Measurements from ENCODE around the gene VPS4A.

The VPS4A gene

GRCh38 chr16:69326172-69326873 lies 15.2 kb downstream of the VPS4A start:
- no peak for DNase-seq (ENCODE audit: low spot score)
- Histone ChIP-seq H2AK5ac (ENCODE audit: low read depth, low read length) (no peak overlapping the region), H3K9ac (ENCODE audit: low read depth, low read length, poor library complexity) (no peak overlapping the region), H3K4me2 (ENCODE audit: insufficient read depth, low read length, poor library complexity, severe bottlenecking) (no peak overlapping the region), H2BK120ac (ENCODE audit: low read depth, low read length) (no peak overlapping the region), H3K27me3 (ENCODE audit: control insufficient read depth in 3 of 3, insufficient read depth in 3 of 3, low read depth in 1 of 3, low read length in 3 of 3) (no peaks in the 10 kb centered on the region), H3K27ac (replicated peaks; ENCODE audit: low read length) (no peak overlapping the region), H3K23ac (ENCODE audit: low read depth, low read length, poor library complexity) (no peak overlapping the region), H3K36me3 (replicated peaks in 1 of 2; ENCODE audit: control insufficient read depth in 2 of 2, insufficient read depth in 2 of 2, low read length in 2 of 2) (peaks cover 56 to 89% of the 10 kb centered on the region in 2 donors), H3K4ac (ENCODE audit: low read length) (no peak overlapping the region), H2BK12ac (ENCODE audit: low read length) (no peak overlapping the region), H3K9me3 (replicated peaks in 1 of 2; ENCODE audit: control insufficient read depth in 2 of 2, insufficient read depth in 1 of 2, low read depth in 1 of 2, low read length in 2 of 2) (peaks cover 0 to 2% of the 10 kb centered on the region in 2 donors), H3K79me1 (ENCODE audit: low read depth, low read length) (peaks cover 26% of the 10 kb centered on the region), H3K18ac (ENCODE audit: low read length) (no peak overlapping the region), H2AFZ (ENCODE audit: low read length) (no peak overlapping the region), H2BK15ac (ENCODE audit: low read length) (no peak overlapping the region), H3K4me1 (ENCODE audit: control insufficient read depth in 2 of 2, insufficient read depth in 1 of 2, low read depth in 1 of 2, low read length in 2 of 2) (peaks cover 13 to 16% of the 10 kb centered on the region in 2 donors), H4K8ac (ENCODE audit: low read depth, low read length) (no peak overlapping the region), H4K91ac (ENCODE audit: low read depth, low read length, poor library complexity) (no peak overlapping the region), H3K14ac (ENCODE audit: low read length) (no peak overlapping the region), H2BK5ac (ENCODE audit: low read length) (no peak overlapping the region), H3K4me3 (ENCODE audit: low read length in 2 of 2) (no peak overlapping the region)
- no CpG with 5 or more reads among the region's 7 CpGs for whole genome bisulfite sequencing, 2 donors (ENCODE audit: extremely low coverage in 2 of 2, insufficient read length in 2 of 2, insufficient replicate concordance in 1 of 2)

GRCh38 chr16:69327585-69328310 lies 16.6 kb downstream of the VPS4A start:
- Histone ChIP-seq H3K36me3 (replicated peaks in 1 of 2; ENCODE audit: control insufficient read depth in 2 of 2, insufficient read depth in 2 of 2, low read length in 2 of 2) (peaks cover 50 to 89% of the 10 kb centered on the region in 2 donors), H2AFZ (ENCODE audit: low read length) (no peak overlapping the region), H3K9me3 (replicated peaks in 1 of 2; ENCODE audit: control insufficient read depth in 2 of 2, insufficient read depth in 1 of 2, low read depth in 1 of 2, low read length in 2 of 2) (peaks cover 0 to 2% of the 10 kb centered on the region in 2 donors), H3K4ac (ENCODE audit: low read length) (no peak overlapping the region), H3K27me3 (ENCODE audit: control insufficient read depth in 3 of 3, insufficient read depth in 3 of 3, low read depth in 1 of 3, low read length in 3 of 3) (no peaks in the 10 kb centered on the region), H3K9ac (ENCODE audit: low read depth, low read length, poor library complexity) (no peak overlapping the region), H4K91ac (ENCODE audit: low read depth, low read length, poor library complexity) (no peak overlapping the region), H3K23ac (ENCODE audit: low read depth, low read length, poor library complexity) (no peak overlapping the region), H3K4me2 (ENCODE audit: insufficient read depth, low read length, poor library complexity, severe bottlenecking) (no peak overlapping the region), H2BK5ac (ENCODE audit: low read length) (no peak overlapping the region), H2AK5ac (ENCODE audit: low read depth, low read length) (no peak overlapping the region), H3K79me1 (ENCODE audit: low read depth, low read length) (peaks cover 28% of the 10 kb centered on the region), H3K27ac (replicated peaks; ENCODE audit: low read length) (no peak overlapping the region), H3K18ac (ENCODE audit: low read length) (no peak overlapping the region), H2BK120ac (ENCODE audit: low read depth, low read length) (no peak overlapping the region), H3K4me3 (ENCODE audit: low read length in 2 of 2) (no peak overlapping the region), H2BK15ac (ENCODE audit: low read length) (no peak overlapping the region), H2BK12ac (ENCODE audit: low read length) (no peak overlapping the region), H3K4me1 (ENCODE audit: control insufficient read depth in 2 of 2, insufficient read depth in 1 of 2, low read depth in 1 of 2, low read length in 2 of 2) (peaks cover 15 to 16% of the 10 kb centered on the region in 2 donors), H3K14ac (ENCODE audit: low read length) (no peak overlapping the region), H4K8ac (ENCODE audit: low read depth, low read length) (no peak overlapping the region)
- DNase-seq (ENCODE audit: low spot score) = no peak
- WGBS, 2 donors (ENCODE audit: extremely low coverage in 2 of 2, insufficient read length in 2 of 2, insufficient replicate concordance in 1 of 2) = no CpG with 5 or more reads among the region's 14 CpGs

GRCh38 chr16:69328854-69329316 lies 17.7 kb downstream of the VPS4A start:
- Histone ChIP-seq H2AK5ac (ENCODE audit: low read depth, low read length) (no peak overlapping the region), H2AFZ (ENCODE audit: low read length) (no peak overlapping the region), H4K91ac (ENCODE audit: low read depth, low read length, poor library complexity) (no peak overlapping the region), H3K4ac (ENCODE audit: low read length) (no peak overlapping the region), H3K9ac (ENCODE audit: low read depth, low read length, poor library complexity) (peak overlapping the region; percentile 68), H2BK15ac (ENCODE audit: low read length) (no peak overlapping the region), H3K23ac (ENCODE audit: low read depth, low read length, poor library complexity) (no peak overlapping the region), H3K27ac (replicated peaks; ENCODE audit: low read length) (no peak overlapping the region), H4K8ac (ENCODE audit: low read depth, low read length) (no peak overlapping the region), H2BK12ac (ENCODE audit: low read length) (no peak overlapping the region), H3K27me3 (ENCODE audit: control insufficient read depth in 3 of 3, insufficient read depth in 3 of 3, low read depth in 1 of 3, low read length in 3 of 3) (no peaks in the 10 kb centered on the region), H3K18ac (ENCODE audit: low read length) (no peak overlapping the region), H3K4me2 (ENCODE audit: insufficient read depth, low read length, poor library complexity, severe bottlenecking) (no peak overlapping the region), H2BK5ac (ENCODE audit: low read length) (no peak overlapping the region), H3K36me3 (replicated peaks in 1 of 2; ENCODE audit: control insufficient read depth in 2 of 2, insufficient read depth in 2 of 2, low read length in 2 of 2) (peaks cover 51 to 89% of the 10 kb centered on the region in 2 donors), H3K4me3 (ENCODE audit: low read length in 2 of 2) (peak overlapping the region; percentile 85 to 92), H3K9me3 (replicated peaks in 1 of 2; ENCODE audit: control insufficient read depth in 2 of 2, insufficient read depth in 1 of 2, low read depth in 1 of 2, low read length in 2 of 2) (no peaks in the 10 kb centered on the region), H3K14ac (ENCODE audit: low read length) (no peak overlapping the region), H2BK120ac (ENCODE audit: low read depth, low read length) (no peak overlapping the region), H3K4me1 (ENCODE audit: control insufficient read depth in 2 of 2, insufficient read depth in 1 of 2, low read depth in 1 of 2, low read length in 2 of 2) (peaks cover 15 to 16% of the 10 kb centered on the region in 2 donors), H3K79me1 (ENCODE audit: low read depth, low read length) (peaks cover 23% of the 10 kb centered on the region)
- no peak for DNase-seq (ENCODE audit: low spot score)
- WGBS, 2 donors (ENCODE audit: extremely low coverage in 2 of 2, insufficient read length in 2 of 2, insufficient replicate concordance in 1 of 2) = no CpG with 5 or more reads among the region's 10 CpGs
